Testis (tissue), 3 donors: ENCODE data around the gene KCTD3. TPM values are rescaled to one million over a fixed set of nuclear protein-coding genes. Genes with fewer than 3 reads are reported as not detected.

Experiments used
- DNase-seq: peaks from one replicate; pipeline ENCODE4 v3.0.0-alpha.2; 2019
- H3K27ac ChIP-seq, 2 donors: fragments of 200-600 bp; sonication (generic); one replicate each; pipeline ENCODE4 v1.5.1; 2019
- H3K27me3 ChIP-seq: fragments of 200-600 bp; sonication (generic); one replicate; pipeline ENCODE4 v1.5.1; 2019
- H3K36me3 ChIP-seq: fragments of 200-600 bp; sonication (generic); one replicate; pipeline ENCODE4 v1.5.1; 2017; ENCODE audit warnings: low read depth; ENCODE audit errors: missing control alignments
- H3K4me1 ChIP-seq: fragments of 200-600 bp; sonication (generic); one replicate; pipeline ENCODE4 v1.5.1; 2019
- H3K4me3 ChIP-seq, 2 donors: fragments of 200-600 bp; sonication (generic); one replicate each; pipeline ENCODE4 v1.5.1; 2017 to 2019
- H3K9me3 ChIP-seq: fragments of 200-600 bp; sonication (generic); one replicate; pipeline ENCODE4 v1.5.1; 2017
- POLR2A ChIP-seq: fragments of 450-650 bp; IDR thresholded peaks from one replicate; pipeline ENCODE4 v1.6.1; 2017; ENCODE audit warnings: antibody characterized with exemption, mild to moderate bottlenecking, moderate library complexity
- WGBS, 2 donors: methylation state at CpG; one replicate each; pipeline ENCODE4 v1.1.5; 2018; 5-methylcytosine and 5-hydroxymethylcytosine counted together
- intact Hi-C: fragments of 100-400 bp; cut with DNase I; formaldehyde crosslinking; loops from one replicate; pipeline ENCODE4 v1.15.1; 2023; ENCODE audit warnings: low total_unique reads
- polyA plus RNA-seq: library from polyadenylated mRNA; stranded (reverse); fragments of 350-450 nt; fragmentation: Illumina TruSeq; extraction: RNeasy Lipid Tissue Mini Kit (QIAGEN cat#74804); gene quantifications from one replicate; pipeline ENCODE4 v1.2.3, GENCODE V29; 2014; ENCODE audit warnings: low read depth, low replicate concordance; ENCODE audit not compliant: insufficient read depth
- total RNA-seq, 2 donors: library from RNA; depleted of rRNA; stranded (reverse); fragments of >200 nt; gene quantifications; one replicate each; pipeline ENCODE4 v1.2.3, GENCODE V29; 2016
- TF ChIP-seq, protein P1 (sequence below), 3 experiments: fragments of 450-650 bp in 2 of 3; fragments of 200-600 bp in 1 of 3; sonication (generic) in 1 of 3; IDR thresholded peaks; one replicate each; pipeline ENCODE4 v1.5.1; 2016 to 2019; ENCODE audit warnings: antibody characterized with exemption in 3 of 3, mild to moderate bottlenecking in 2 of 3, moderate library complexity in 1 of 3

KCTD3 gene
- total and polyA plus RNA-seq, 3 donors from 2014 or later: 38.1 to 81.5 (median 70.2) TPM

DNA sequence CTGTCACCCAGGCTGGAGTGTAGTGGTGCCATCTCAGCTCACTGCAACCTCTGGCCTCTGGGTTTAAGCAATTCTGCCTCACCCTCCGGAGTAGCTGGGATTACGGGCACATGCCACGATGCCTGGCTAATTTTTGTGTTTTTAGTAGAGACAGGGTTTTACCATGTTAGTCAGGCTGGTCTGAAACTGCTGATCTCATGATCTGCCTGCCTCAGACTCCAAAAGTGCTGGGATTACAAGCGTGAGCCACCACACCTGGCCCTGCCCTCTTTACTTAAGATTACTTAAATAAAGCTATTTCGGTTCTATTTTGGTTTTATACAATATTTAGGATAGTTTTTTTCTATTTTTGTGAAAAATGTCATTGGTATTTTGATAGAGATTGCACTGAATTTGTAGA, 15.3 kb upstream of the KCTD3 start:
- DNase-seq: no peak
- TF ChIP-seq POLR2A: no peak
- TF ChIP-seq, protein P1, sequence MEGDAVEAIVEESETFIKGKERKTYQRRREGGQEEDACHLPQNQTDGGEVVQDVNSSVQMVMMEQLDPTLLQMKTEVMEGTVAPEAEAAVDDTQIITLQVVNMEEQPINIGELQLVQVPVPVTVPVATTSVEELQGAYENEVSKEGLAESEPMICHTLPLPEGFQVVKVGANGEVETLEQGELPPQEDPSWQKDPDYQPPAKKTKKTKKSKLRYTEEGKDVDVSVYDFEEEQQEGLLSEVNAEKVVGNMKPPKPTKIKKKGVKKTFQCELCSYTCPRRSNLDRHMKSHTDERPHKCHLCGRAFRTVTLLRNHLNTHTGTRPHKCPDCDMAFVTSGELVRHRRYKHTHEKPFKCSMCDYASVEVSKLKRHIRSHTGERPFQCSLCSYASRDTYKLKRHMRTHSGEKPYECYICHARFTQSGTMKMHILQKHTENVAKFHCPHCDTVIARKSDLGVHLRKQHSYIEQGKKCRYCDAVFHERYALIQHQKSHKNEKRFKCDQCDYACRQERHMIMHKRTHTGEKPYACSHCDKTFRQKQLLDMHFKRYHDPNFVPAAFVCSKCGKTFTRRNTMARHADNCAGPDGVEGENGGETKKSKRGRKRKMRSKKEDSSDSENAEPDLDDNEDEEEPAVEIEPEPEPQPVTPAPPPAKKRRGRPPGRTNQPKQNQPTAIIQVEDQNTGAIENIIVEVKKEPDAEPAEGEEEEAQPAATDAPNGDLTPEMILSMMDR (IDR thresholded peaks at IDR 0.05): no peak
- no peaks in the 10 kb centered on the region for H3K4me1 ChIP-seq
- no peak overlapping the region for H3K27ac ChIP-seq
- no peaks in the 10 kb centered on the region for H3K36me3 ChIP-seq
- H3K4me3 ChIP-seq: no peak overlapping the region
- intact Hi-C loops: no loop called here
- WGBS, 2 donors: 94% methylated on average over 5 of the region's 5 CpGs
- H3K27me3 ChIP-seq: no peaks in the 10 kb centered on the region
- no peaks in the 10 kb centered on the region for H3K9me3 ChIP-seq

- H3K4me3 ChIP-seq: no peak overlapping the region
- no peaks in the 10 kb centered on the region for H3K4me1 ChIP-seq
Measured at GRCh38 chr1:215554865-215555264, 12.2 kb upstream of the KCTD3 start.

DNA sequence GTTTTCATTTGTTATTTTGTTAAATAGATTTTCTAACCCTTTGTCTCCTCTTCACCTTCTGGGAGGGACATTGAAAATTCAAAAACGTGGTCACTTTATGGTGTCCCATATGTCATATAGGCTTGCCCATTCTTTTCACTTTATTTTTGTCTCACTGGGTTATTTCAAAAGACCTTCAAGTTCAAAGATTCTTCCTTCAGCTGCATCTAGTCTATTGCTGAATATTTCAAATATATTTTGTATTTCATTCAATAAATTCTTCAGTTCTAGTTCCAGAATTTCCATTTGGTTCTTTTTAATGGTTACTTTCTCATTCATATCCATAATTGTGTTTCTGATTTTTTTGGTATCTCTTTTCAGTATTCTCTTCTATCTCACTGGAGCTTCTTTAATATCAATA, 11.6 kb upstream of the KCTD3 start:
- TF ChIP-seq, protein P1 (IDR thresholded peaks at IDR 0.05): no peak
- TF ChIP-seq POLR2A: no peak
- no peaks in the 10 kb centered on the region for H3K27me3 ChIP-seq
- intact Hi-C loops: no loop called here
- DNase-seq: no peak
- no peaks in the 10 kb centered on the region for H3K36me3 ChIP-seq
- WGBS, 2 donors: 59 to 68% methylated on average over 1 of the region's 1 CpG
- H3K4me3 ChIP-seq: no peak overlapping the region
- H3K27ac ChIP-seq: no peak overlapping the region
- no peaks in the 10 kb centered on the region for H3K4me1 ChIP-seq
- H3K9me3 ChIP-seq: no peaks in the 10 kb centered on the region

More at GRCh38 chr1:215554865-215555264, 12.2 kb upstream of the KCTD3 start:
- TF ChIP-seq, protein P1 (IDR thresholded peaks at IDR 0.05): no peak
- TF ChIP-seq POLR2A: no peak
- no peaks in the 10 kb centered on the region for H3K36me3 ChIP-seq
- WGBS, 2 donors: 95 to 98% methylated on average over 1 of the region's 1 CpG
- H3K27me3 ChIP-seq: no peaks in the 10 kb centered on the region
- no peak overlapping the region for H3K27ac ChIP-seq
- no peaks in the 10 kb centered on the region for H3K9me3 ChIP-seq
- intact Hi-C loops: no loop called here
- DNase-seq: no peak

DNA sequence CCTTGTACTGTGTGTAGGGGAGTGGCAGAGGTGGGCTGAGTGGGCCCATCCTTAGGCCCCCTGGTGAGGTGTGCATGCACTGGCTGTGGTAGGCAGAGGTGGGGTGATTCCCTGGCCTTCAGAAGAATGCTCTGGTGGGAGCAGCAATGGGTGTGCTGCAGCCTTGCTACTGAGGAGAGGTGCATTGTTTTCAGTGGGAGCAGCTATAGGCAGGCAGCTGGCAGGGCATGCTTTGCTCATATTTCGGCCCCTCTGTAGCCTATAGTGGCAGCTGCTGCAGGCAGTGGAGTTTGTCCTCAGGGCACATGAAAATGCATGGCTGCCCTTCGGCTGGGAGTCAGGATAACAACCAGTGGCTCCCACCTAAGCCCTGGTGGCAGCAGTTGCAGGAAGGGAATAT, 10.1 kb upstream of the KCTD3 start:
- H3K36me3 ChIP-seq: no peaks in the 10 kb centered on the region
- H3K4me3 ChIP-seq: no peak overlapping the region
- no peak for TF ChIP-seq POLR2A
- TF ChIP-seq, protein P1 (IDR thresholded peaks at IDR 0.05): no peak
- 93% methylated on average over 2 of the region's 2 CpGs; no CpG with 5 or more reads in 1 of the 2 donors for WGBS, 2 donors
- H3K4me1 ChIP-seq: no peaks in the 10 kb centered on the region
- H3K27me3 ChIP-seq: no peaks in the 10 kb centered on the region
- intact Hi-C loops: no loop called here
- no peak overlapping the region for H3K27ac ChIP-seq
- DNase-seq: no peak
- H3K9me3 ChIP-seq: no peaks in the 10 kb centered on the region

DNA sequence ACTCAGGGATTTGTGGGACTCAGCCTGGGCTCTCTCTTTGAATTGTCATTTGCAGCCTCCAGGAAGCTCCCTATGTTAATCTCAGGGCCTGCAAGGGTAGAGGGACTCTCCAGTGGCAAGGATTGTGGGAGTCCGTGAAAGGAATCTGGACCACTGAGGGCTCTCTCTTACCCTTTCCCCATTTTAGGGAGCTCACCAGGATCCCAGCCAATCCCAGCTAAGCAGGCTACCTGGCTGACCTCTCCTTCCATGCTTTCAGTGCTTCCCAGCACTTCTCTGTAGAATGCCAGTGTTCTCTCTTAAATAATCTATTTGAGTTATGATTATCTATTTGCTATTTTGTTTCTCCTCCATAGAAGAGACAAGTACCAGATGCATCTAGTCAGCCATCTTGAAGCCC, 9.6 kb upstream of the KCTD3 start:
- TF ChIP-seq POLR2A: no peak
- TF ChIP-seq, protein P1 (IDR thresholded peaks at IDR 0.05): no peak
- no peak overlapping the region for H3K27ac ChIP-seq

More for the DNA sequence above, 9.6 kb upstream of the KCTD3 start:
- Histone ChIP-seq H3K4me1 (no peaks in the 10 kb centered on the region), H3K36me3 (no peaks in the 10 kb centered on the region), H3K4me3 (no peak overlapping the region), H3K9me3 (no peaks in the 10 kb centered on the region), H3K27me3 (no peaks in the 10 kb centered on the region)
- WGBS, 2 donors: 85 to 89% methylated on average over 1 of the region's 1 CpG
- no peak for DNase-seq
- intact Hi-C loops: no loop called here
